Spinal cord (tissue), 4 donors: ENCODE measurements around the gene MYNN. TPM values are rescaled to one million over a fixed set of nuclear protein-coding genes. Genes with fewer than 3 reads are reported as not detected.

ENCODE experiments used
- polyA plus RNA-seq, 2 donors: library from polyadenylated mRNA; unstranded; fragments of 120-200 nt; gene quantifications; one replicate each; pipeline ENCODE4 v1.2.1, GENCODE V29; 2013; ENCODE audit not compliant: insufficient read length in 2 of 2
- total RNA-seq, 2 donors: library from RNA; depleted of rRNA in 1 of 2; stranded (reverse); fragments of 120-200 nt in 1 of 2; fragments of >200 nt in 1 of 2; gene quantifications; one replicate each; pipeline versions ENCODE4 v1.2.3 to v1.2.4, GENCODE V29; 2013 to 2014

MYNN gene
- total and polyA plus RNA-seq, 4 donors = 18.7 to 36.8 (median 24.0) TPM

Other genes starting within 250 kb of the MYNN start
- 10 to 100 TPM; 10.4 to 25.4 TPM for gene MECOM, start 109.7 kb upstream of the MYNN start, total RNA-seq
- 10 to 100 TPM in 1 of 2 donors, 1 to 10 TPM in 1; 9.7 to 11.7 TPM for gene MECOM, start 109.7 kb upstream of the MYNN start, polyA plus RNA-seq
- 10 to 100 TPM; 28.8 to 43.4 TPM for gene TERC, start 8.3 kb upstream of the MYNN start, total RNA-seq
- 1 to 10 TPM in 1 of 2 donors, under 1 TPM in 1; 0.90 to 1.1 TPM for gene TERC, start 8.3 kb upstream of the MYNN start, polyA plus RNA-seq
- 1 to 10 TPM; 6.0 to 6.7 TPM for gene ACTRT3, start 3.8 kb upstream of the MYNN start, total RNA-seq
- 1 to 10 TPM; 2.2 to 2.8 TPM for gene ACTRT3, start 3.8 kb upstream of the MYNN start, polyA plus RNA-seq
- gene LRRIQ4, start 39.5 kb downstream of the MYNN start, total RNA-seq = under 1 TPM; 0.20 to 0.28 TPM
- gene LRRIQ4, start 39.5 kb downstream of the MYNN start, polyA plus RNA-seq = under 1 TPM; 0.19 to 0.26 TPM
- 10 to 100 TPM; 13.1 to 14.1 TPM for gene LRRC34, start 39.5 kb downstream of the MYNN start, total RNA-seq
- 10 to 100 TPM; 15.4 to 18.4 TPM for gene LRRC34, start 39.5 kb downstream of the MYNN start, polyA plus RNA-seq
- 1 to 10 TPM in 1 of 2 donors, under 1 TPM in 1; 0.50 to 1.4 TPM for gene LRRC31, start 96.5 kb downstream of the MYNN start, total RNA-seq
- under 1 TPM in 1 of 2 donors, not detected in 1; 0.69 TPM for gene LRRC31, start 96.5 kb downstream of the MYNN start, polyA plus RNA-seq
- not detected for gene SAMD7, start 138.2 kb downstream of the MYNN start, total RNA-seq
- under 1 TPM in 1 of 2 donors, not detected in 1; 0.09 TPM for gene SAMD7, start 138.2 kb downstream of the MYNN start, polyA plus RNA-seq
- gene SEC62, start 193.4 kb downstream of the MYNN start, total RNA-seq = 100 to 1,000 TPM; 112 to 114 TPM
- 100 to 1,000 TPM; 115 to 154 TPM for gene SEC62, start 193.4 kb downstream of the MYNN start, polyA plus RNA-seq